HCT116 (cell line): ENCODE results near the gene KRTAP4-4. TPM values are rescaled to one million over a fixed set of nuclear protein-coding genes. Genes with fewer than 3 reads are reported as not detected.

ENCODE experiments used
- ATAC-seq: fragments of 200-7000 bp; cut with Tn5 transposase; 2 replicates; pipeline ENCODE4 v1.9.1; 2020; ENCODE audit warnings: mild to moderate bottlenecking, moderate library complexity
- BruUV-seq: library from RNA; stranded (reverse); fragments of 400-500 nt; replicated peaks from 2 replicates; lab custom pipeline; 2021; lab: Mats Ljungman, UMichigan
- CTCF ChIA-PET: fragments of 300-600 bp; sonication (Branson Sonifier 250); formaldehyde crosslinking; loops from one replicate; lab custom pipeline; 2021; ENCODE audit warnings: antibody characterized with exemption; lab: Charles Lee
- POLR2A ChIA-PET: fragments of 300-600, 350-600 bp; sonication (Branson Sonifier 250); formaldehyde crosslinking; loops from one replicate; lab custom pipeline; 2021; ENCODE audit warnings: antibody characterized with exemption; lab: Charles Lee
- RAD21 ChIA-PET, 2 experiments: fragments of 300-600 bp; sonication (Branson Sonifier 250); formaldehyde crosslinking; loops; one replicate each; lab custom pipeline; 2023; ENCODE audit warnings: low total read pairs in 2 of 2; ENCODE audit not compliant: uncharacterized antibody in 2 of 2, unreplicated experiment in 2 of 2, low non-redundant PET in 1 of 2; lab: Charles Lee
- DNase-seq: peaks from one replicate; pipeline ENCODE4 v3.0.0-alpha.2; 2010; ENCODE audit warnings: low read depth, low spot score
- H2AFZ ChIP-seq: fragments of 200-600 bp; shearing (Covaris generic), sonication (generic); 2 replicates; pipeline ENCODE4 v1.6.1; 2017; ENCODE audit warnings: low read depth, mixed run types, mixed read lengths, antibody characterized with exemption, low read length; ENCODE audit not compliant: poor library complexity, severe bottlenecking
- H3K27ac ChIP-seq: 2 replicates; pipeline ENCODE4 v1.5.1; 2012; ENCODE audit warnings: low read depth, low read length
- H3K27me3 ChIP-seq: fragments of 200-600 bp; sonication (generic); 2 replicates; pipeline ENCODE4 v1.6.1; 2016; ENCODE audit warnings: mixed run types, low read length, mixed read lengths; ENCODE audit not compliant: insufficient read depth
- H3K36me3 ChIP-seq, 2 experiments: fragments of 200-500 bp in 1 of 2; fragments of 200-600 bp in 1 of 2; sonication (Bioruptor generic) in 1 of 2; sonication (generic) in 1 of 2; 2 replicates each; pipeline versions ENCODE4 v1.5.1 to v1.6.1; 2014 to 2016; ENCODE audit warnings: low read length in 2 of 2, inconsistent platforms in 1 of 2, mixed read lengths in 1 of 2, mixed run types in 1 of 2; ENCODE audit not compliant: insufficient read depth in 2 of 2, control insufficient read depth in 1 of 2
- H3K4me1 ChIP-seq, 2 experiments: fragments of 200-600 bp in 1 of 2; sonication (generic) in 1 of 2; 2 replicates each; pipeline versions ENCODE4 v1.5.1 to v1.6.1; 2012 to 2017; ENCODE audit warnings: low read length in 2 of 2, inconsistent platforms in 1 of 2, mild to moderate bottlenecking in 1 of 2, mixed read lengths in 1 of 2, mixed run types in 1 of 2, moderate library complexity in 1 of 2; ENCODE audit not compliant: insufficient read depth in 2 of 2, control insufficient read depth in 1 of 2
- H3K4me2 ChIP-seq: fragments of 200-600 bp; sonication (generic); 2 replicates; pipeline ENCODE4 v1.6.1; 2017; ENCODE audit warnings: mixed run types, low read length, mixed read lengths
- H3K4me3 ChIP-seq, 2 experiments: fragments of 200-600 bp in 1 of 2; sonication (generic) in 1 of 2; replicated peaks in 1 of 2; 2 replicates each; pipeline ENCODE4 v1.5.1; 2011 to 2016; ENCODE audit warnings: low read length in 2 of 2, control low read depth in 1 of 2, low read depth in 1 of 2, mild to moderate bottlenecking in 1 of 2, mixed read lengths in 1 of 2, mixed run types in 1 of 2
- H3K79me2 ChIP-seq: fragments of 200-600 bp; sonication (generic); 2 replicates; pipeline ENCODE4 v1.6.1; 2017; ENCODE audit warnings: mild to moderate bottlenecking, mixed run types, low read length, moderate library complexity, mixed read lengths; ENCODE audit not compliant: insufficient read depth
- H3K9ac ChIP-seq: fragments of 200-600 bp; sonication (generic); 2 replicates; pipeline ENCODE4 v1.6.1; 2016; ENCODE audit warnings: low read length, mixed read lengths
- H3K9me2 ChIP-seq: fragments of 200-600 bp; sonication (generic), shearing (Covaris generic); 2 replicates; pipeline ENCODE4 v1.6.1; 2017; ENCODE audit warnings: mixed run types, mild to moderate bottlenecking, moderate library complexity; ENCODE audit not compliant: insufficient read depth
- H3K9me3 ChIP-seq, 2 experiments: fragments of 200-500 bp in 1 of 2; fragments of 200-600 bp in 1 of 2; sonication (Bioruptor generic) in 1 of 2; sonication (generic) in 1 of 2; 2 replicates each; pipeline ENCODE4 v1.6.1; 2014 to 2017; ENCODE audit warnings: low read length in 2 of 2, mixed read lengths in 2 of 2, inconsistent platforms in 1 of 2, low read depth in 1 of 2, mild to moderate bottlenecking in 1 of 2, mixed run types in 1 of 2, moderate library complexity in 1 of 2; ENCODE audit not compliant: control insufficient read depth in 1 of 2, insufficient read depth in 1 of 2
- H4K20me1 ChIP-seq: fragments of 200-600 bp; sonication (generic), shearing (Covaris generic); 2 replicates; pipeline ENCODE4 v1.6.1; 2017; ENCODE audit warnings: mixed run types, mild to moderate bottlenecking, moderate library complexity; ENCODE audit not compliant: insufficient read depth
- CBX3 ChIP-seq: IDR thresholded peaks from 2 replicates; pipeline ENCODE4 v1.6.1; 2012; ENCODE audit warnings: low read depth
- EZH2phosphoT487 ChIP-seq: fragments of 200-600 bp; IDR thresholded peaks from 2 replicates; pipeline ENCODE4 v1.6.1; 2018; ENCODE audit warnings: antibody characterized with exemption, borderline replicate concordance
- FOSL1 ChIP-seq: IDR thresholded peaks from 2 replicates; pipeline ENCODE4 v1.6.1; 2012; ENCODE audit warnings: low read depth
- JUND ChIP-seq: IDR thresholded peaks from 2 replicates; pipeline ENCODE4 v1.6.1; 2012
- POLR2AphosphoS5 ChIP-seq: IDR thresholded peaks from 2 replicates; pipeline ENCODE4 v1.6.1; 2011; ENCODE audit warnings: mild to moderate bottlenecking, low read depth, low read length, moderate library complexity
- YY1 ChIP-seq: IDR thresholded peaks from 2 replicates; pipeline ENCODE4 v1.6.1; 2011; ENCODE audit warnings: low read length, low read depth, moderate library complexity, mild to moderate bottlenecking; ENCODE audit not compliant: insufficient replicate concordance; ENCODE audit errors: extremely low read depth
- intact Hi-C: fragments of 100-400 bp; cut with micrococcal nuclease; formaldehyde crosslinking; loops from 2 replicates; pipeline ENCODE4 v1.10.0; 2022
- total RNA-seq: library from RNA; stranded (reverse); gene quantifications from one replicate; pipeline ENCODE4 v1.2.1, GENCODE V29; 2021; ENCODE audit not compliant: unreplicated experiment
- TF ChIP-seq, protein P1 (sequence below), 3 experiments: fragments of 200-600 bp in 1 of 3; sonication (generic) in 1 of 3; IDR thresholded peaks in 2 of 3; conservative IDR thresholded peaks in 1 of 3; 2 replicates each; pipeline ENCODE4 v1.5.1; 2012 to 2017; ENCODE audit warnings: low read depth in 2 of 3, low read length in 2 of 3, antibody characterized with exemption in 1 of 3, borderline replicate concordance in 1 of 3, control low read depth in 1 of 3, mild to moderate bottlenecking in 1 of 3, mixed read lengths in 1 of 3, mixed run types in 1 of 3, moderate library complexity in 1 of 3; ENCODE audit not compliant: insufficient read depth in 1 of 3
- TF ChIP-seq, protein P2 (sequence below): IDR thresholded peaks from 2 replicates; pipeline ENCODE4 v1.6.1; 2011; ENCODE audit warnings: mild to moderate bottlenecking, low read length, moderate library complexity; ENCODE audit not compliant: insufficient replicate concordance; ENCODE audit errors: extremely low read depth
- TF ChIP-seq, protein P3 (sequence below): IDR thresholded peaks from 2 replicates; pipeline ENCODE4 v1.6.1; 2012; ENCODE audit warnings: low read depth

Gene KRTAP4-4
- total RNA-seq, 1 experiment from 2014 or later: not detected

DNA sequence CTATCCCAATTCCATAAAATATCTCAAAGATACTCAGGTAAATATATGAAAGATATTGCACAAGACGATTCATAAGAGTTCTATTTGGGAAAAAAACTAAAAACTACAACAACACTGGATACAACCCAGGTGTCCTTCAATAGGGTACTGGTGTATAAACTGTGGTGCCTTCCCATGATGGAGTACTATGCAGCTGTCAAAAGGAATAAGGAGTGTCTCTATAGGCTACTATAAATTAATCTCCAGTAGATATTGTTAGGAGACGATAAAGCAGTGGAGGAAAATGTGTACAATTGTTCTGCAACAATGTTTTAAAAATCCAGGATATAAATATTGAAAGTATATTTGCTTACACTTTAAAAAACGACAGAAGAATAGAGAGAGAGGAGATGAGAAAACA is 34.1 kb downstream of the KRTAP4-4 start:
- POLR2A ChIA-PET: no interaction called here

More for the DNA sequence above, 34.1 kb downstream of the KRTAP4-4 start:
- TF ChIP-seq POLR2AphosphoS5: no peak
- no peak for TF ChIP-seq FOSL1
- TF ChIP-seq YY1: no peak
- TF ChIP-seq, protein P1, sequence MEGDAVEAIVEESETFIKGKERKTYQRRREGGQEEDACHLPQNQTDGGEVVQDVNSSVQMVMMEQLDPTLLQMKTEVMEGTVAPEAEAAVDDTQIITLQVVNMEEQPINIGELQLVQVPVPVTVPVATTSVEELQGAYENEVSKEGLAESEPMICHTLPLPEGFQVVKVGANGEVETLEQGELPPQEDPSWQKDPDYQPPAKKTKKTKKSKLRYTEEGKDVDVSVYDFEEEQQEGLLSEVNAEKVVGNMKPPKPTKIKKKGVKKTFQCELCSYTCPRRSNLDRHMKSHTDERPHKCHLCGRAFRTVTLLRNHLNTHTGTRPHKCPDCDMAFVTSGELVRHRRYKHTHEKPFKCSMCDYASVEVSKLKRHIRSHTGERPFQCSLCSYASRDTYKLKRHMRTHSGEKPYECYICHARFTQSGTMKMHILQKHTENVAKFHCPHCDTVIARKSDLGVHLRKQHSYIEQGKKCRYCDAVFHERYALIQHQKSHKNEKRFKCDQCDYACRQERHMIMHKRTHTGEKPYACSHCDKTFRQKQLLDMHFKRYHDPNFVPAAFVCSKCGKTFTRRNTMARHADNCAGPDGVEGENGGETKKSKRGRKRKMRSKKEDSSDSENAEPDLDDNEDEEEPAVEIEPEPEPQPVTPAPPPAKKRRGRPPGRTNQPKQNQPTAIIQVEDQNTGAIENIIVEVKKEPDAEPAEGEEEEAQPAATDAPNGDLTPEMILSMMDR (IDR thresholded peaks at IDR 0.05 in 2 of 3, conservative IDR thresholded peaks at IDR 0.05 in 1 of 3; ENCODE audit: borderline replicate concordance in 1 of 3, insufficient read depth in 1 of 3, low read depth in 2 of 3, low read length in 2 of 3): no peak
- TF ChIP-seq, protein P2, sequence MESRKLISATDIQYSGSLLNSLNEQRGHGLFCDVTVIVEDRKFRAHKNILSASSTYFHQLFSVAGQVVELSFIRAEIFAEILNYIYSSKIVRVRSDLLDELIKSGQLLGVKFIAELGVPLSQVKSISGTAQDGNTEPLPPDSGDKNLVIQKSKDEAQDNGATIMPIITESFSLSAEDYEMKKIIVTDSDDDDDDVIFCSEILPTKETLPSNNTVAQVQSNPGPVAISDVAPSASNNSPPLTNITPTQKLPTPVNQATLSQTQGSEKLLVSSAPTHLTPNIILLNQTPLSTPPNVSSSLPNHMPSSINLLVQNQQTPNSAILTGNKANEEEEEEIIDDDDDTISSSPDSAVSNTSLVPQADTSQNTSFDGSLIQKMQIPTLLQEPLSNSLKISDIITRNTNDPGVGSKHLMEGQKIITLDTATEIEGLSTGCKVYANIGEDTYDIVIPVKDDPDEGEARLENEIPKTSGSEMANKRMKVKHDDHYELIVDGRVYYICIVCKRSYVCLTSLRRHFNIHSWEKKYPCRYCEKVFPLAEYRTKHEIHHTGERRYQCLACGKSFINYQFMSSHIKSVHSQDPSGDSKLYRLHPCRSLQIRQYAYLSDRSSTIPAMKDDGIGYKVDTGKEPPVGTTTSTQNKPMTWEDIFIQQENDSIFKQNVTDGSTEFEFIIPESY: no peak
- no peak for TF ChIP-seq CBX3
- TF ChIP-seq, protein P3, sequence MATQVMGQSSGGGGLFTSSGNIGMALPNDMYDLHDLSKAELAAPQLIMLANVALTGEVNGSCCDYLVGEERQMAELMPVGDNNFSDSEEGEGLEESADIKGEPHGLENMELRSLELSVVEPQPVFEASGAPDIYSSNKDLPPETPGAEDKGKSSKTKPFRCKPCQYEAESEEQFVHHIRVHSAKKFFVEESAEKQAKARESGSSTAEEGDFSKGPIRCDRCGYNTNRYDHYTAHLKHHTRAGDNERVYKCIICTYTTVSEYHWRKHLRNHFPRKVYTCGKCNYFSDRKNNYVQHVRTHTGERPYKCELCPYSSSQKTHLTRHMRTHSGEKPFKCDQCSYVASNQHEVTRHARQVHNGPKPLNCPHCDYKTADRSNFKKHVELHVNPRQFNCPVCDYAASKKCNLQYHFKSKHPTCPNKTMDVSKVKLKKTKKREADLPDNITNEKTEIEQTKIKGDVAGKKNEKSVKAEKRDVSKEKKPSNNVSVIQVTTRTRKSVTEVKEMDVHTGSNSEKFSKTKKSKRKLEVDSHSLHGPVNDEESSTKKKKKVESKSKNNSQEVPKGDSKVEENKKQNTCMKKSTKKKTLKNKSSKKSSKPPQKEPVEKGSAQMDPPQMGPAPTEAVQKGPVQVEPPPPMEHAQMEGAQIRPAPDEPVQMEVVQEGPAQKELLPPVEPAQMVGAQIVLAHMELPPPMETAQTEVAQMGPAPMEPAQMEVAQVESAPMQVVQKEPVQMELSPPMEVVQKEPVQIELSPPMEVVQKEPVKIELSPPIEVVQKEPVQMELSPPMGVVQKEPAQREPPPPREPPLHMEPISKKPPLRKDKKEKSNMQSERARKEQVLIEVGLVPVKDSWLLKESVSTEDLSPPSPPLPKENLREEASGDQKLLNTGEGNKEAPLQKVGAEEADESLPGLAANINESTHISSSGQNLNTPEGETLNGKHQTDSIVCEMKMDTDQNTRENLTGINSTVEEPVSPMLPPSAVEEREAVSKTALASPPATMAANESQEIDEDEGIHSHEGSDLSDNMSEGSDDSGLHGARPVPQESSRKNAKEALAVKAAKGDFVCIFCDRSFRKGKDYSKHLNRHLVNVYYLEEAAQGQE: no peak
- TF ChIP-seq EZH2phosphoT487: no peak
- no peak for TF ChIP-seq JUND
- Histone ChIP-seq H3K4me3 (no peak overlapping the region), H3K27ac (no peak overlapping the region), H4K20me1 (no peaks in the 10 kb centered on the region), H3K4me2 (no peak overlapping the region), H2AFZ (no peak overlapping the region), H3K9me3 (peaks cover 0 to 19% of the 10 kb centered on the region in 2 experiments; a peak in 1 of 4 replicates), H3K4me1 (peaks cover 0 to 39% of the 10 kb centered on the region in 2 experiments; a peak in 2 of 4 replicates), H3K36me3 (peaks cover 0 to 9% of the 10 kb centered on the region in 2 experiments; a peak in 1 of 4 replicates), H3K27me3 (no peaks in the 10 kb centered on the region), H3K9me2 (no peaks in the 10 kb centered on the region), H3K9ac (no peak overlapping the region), H3K79me2 (no peaks in the 10 kb centered on the region)
- intact Hi-C loops: no loop called here
- ChIA-PET CTCF (no interaction called here), RAD21 (no interaction called here)
- BruUV-seq: no TSS peak
- DNase-seq: no peak
- ATAC-seq: no peak
